WTC11 (cell line): Measurements from ENCODE around the gene ARAP3. TPM values are rescaled to one million over a fixed set of nuclear protein-coding genes. Genes with fewer than 3 reads are reported as not detected.

Source experiments
- ATAC-seq: fragments of 200-7000 bp; cut with Tn5 transposase; 2 replicates; pipeline ENCODE4 v1.10.0; 2021; ENCODE audit warnings: mild to moderate bottlenecking, moderate library complexity
- CTCF ChIA-PET: fragments of 300-600 bp; sonication (Branson Sonifier 250); formaldehyde crosslinking; loops from one replicate; lab custom pipeline; 2021; ENCODE audit warnings: antibody characterized with exemption; lab: Charles Lee
- POLR2A ChIA-PET: fragments of 350-600 bp; sonication (Branson Sonifier 250); formaldehyde crosslinking; loops from one replicate; lab custom pipeline; 2021; ENCODE audit warnings: antibody characterized with exemption; lab: Charles Lee
- DNase-seq: peaks from one replicate; pipeline ENCODE4 v3.0.0; 2021; ENCODE audit warnings: low spot score
- H3K27ac Mint-ChIP-seq: 2 replicates; pipeline ENCODE4 v1.8.0; 2021; ENCODE audit warnings: mixed read lengths
- H3K27me3 Mint-ChIP-seq: 2 replicates; pipeline ENCODE4 v1.8.0; 2021; ENCODE audit warnings: low read depth, mild to moderate bottlenecking, moderate library complexity, mixed read lengths
- H3K36me3 Mint-ChIP-seq: 2 replicates; pipeline ENCODE4 v1.8.0; 2021; ENCODE audit warnings: mixed read lengths
- H3K4me1 Mint-ChIP-seq: 2 replicates; pipeline ENCODE4 v1.8.0; 2022; ENCODE audit warnings: mixed read lengths
- H3K4me3 Mint-ChIP-seq: 2 replicates; pipeline ENCODE4 v1.8.0; 2021; ENCODE audit warnings: mild to moderate bottlenecking, moderate library complexity, mixed read lengths
- H3K9me3 Mint-ChIP-seq: 2 replicates; pipeline ENCODE4 v1.8.0; 2021; ENCODE audit warnings: mixed read lengths
- ATF3 ChIP-seq: sonication (generic); formaldehyde crosslinking; conservative IDR thresholded peaks from 2 replicates; pipeline ENCODE4 v1.8.1; 2022; ENCODE audit warnings: mild to moderate bottlenecking, missing genetic modification reagents
- CDX4 ChIP-seq: fragments of 250-450 bp; sonication (Bioruptor Pico); IDR thresholded peaks from 2 replicates; pipeline ENCODE4 v1.9.0; 2021; ENCODE audit warnings: moderate library complexity, mild to moderate bottlenecking, inconsistent platforms, borderline replicate concordance
- E2F5 ChIP-seq: sonication (generic); formaldehyde crosslinking; IDR thresholded peaks from 2 replicates; pipeline ENCODE4 v1.8.1; 2022; ENCODE audit warnings: mild to moderate bottlenecking, moderate library complexity, missing genetic modification reagents
- ETV6 ChIP-seq: sonication (generic); formaldehyde crosslinking; IDR thresholded peaks from 2 replicates; pipeline ENCODE4 v1.8.1; 2022; ENCODE audit warnings: mild to moderate bottlenecking, missing genetic modification reagents
- FOXP1 ChIP-seq: sonication (generic); formaldehyde crosslinking; IDR thresholded peaks from 2 replicates; pipeline ENCODE4 v1.8.0; 2022; ENCODE audit warnings: missing genetic modification reagents, mild to moderate bottlenecking, moderate library complexity, borderline replicate concordance
- FOXP4 ChIP-seq: sonication (generic); formaldehyde crosslinking; IDR thresholded peaks from 2 replicates; pipeline ENCODE4 v1.8.0; 2022; ENCODE audit warnings: mild to moderate bottlenecking, missing genetic modification reagents
- HMGA2 ChIP-seq: fragments of 250-450 bp; sonication (Bioruptor Pico); IDR thresholded peaks from 2 replicates; pipeline ENCODE4 v1.4.0; 2021; ENCODE audit warnings: mild to moderate bottlenecking, moderate library complexity
- HMGXB4 ChIP-seq: sonication (generic); formaldehyde crosslinking; IDR thresholded peaks from 2 replicates; pipeline ENCODE4 v1.8.1; 2023; ENCODE audit warnings: mild to moderate bottlenecking, moderate library complexity, missing genetic modification reagents
- SMAD4 ChIP-seq: sonication (generic); formaldehyde crosslinking; IDR thresholded peaks from 2 replicates; pipeline ENCODE4 v1.8.0; 2022; ENCODE audit warnings: mild to moderate bottlenecking, missing genetic modification reagents
- SP1 ChIP-seq: sonication (generic); formaldehyde crosslinking; conservative IDR thresholded peaks from 2 replicates; pipeline ENCODE4 v1.8.1; 2022; ENCODE audit warnings: missing genetic modification reagents
- TCF7 ChIP-seq: sonication (generic); formaldehyde crosslinking; IDR thresholded peaks from 2 replicates; pipeline ENCODE4 v1.8.0; 2022; ENCODE audit warnings: mild to moderate bottlenecking, low read depth, missing genetic modification reagents, moderate library complexity
- TEAD1 ChIP-seq: sonication (generic); formaldehyde crosslinking; IDR thresholded peaks from 2 replicates; pipeline ENCODE4 v1.8.0; 2022; ENCODE audit warnings: mild to moderate bottlenecking, missing genetic modification reagents
- ZNF138 ChIP-seq: sonication (generic); formaldehyde crosslinking; conservative IDR thresholded peaks from 2 replicates; pipeline ENCODE4 v1.8.1; 2022; ENCODE audit warnings: mild to moderate bottlenecking, moderate library complexity, missing genetic modification reagents
- ZNF281 ChIP-seq: sonication (generic); formaldehyde crosslinking; IDR thresholded peaks from 2 replicates; pipeline ENCODE4 v1.8.0; 2023; ENCODE audit warnings: mild to moderate bottlenecking, missing genetic modification reagents
- ZNF396 ChIP-seq: fragments of 250-450 bp; sonication (Bioruptor Pico); IDR thresholded peaks from 2 replicates; pipeline ENCODE4 v1.8.0; 2021; ENCODE audit warnings: mild to moderate bottlenecking, moderate library complexity, borderline replicate concordance
- ZNF512 ChIP-seq: sonication (generic); formaldehyde crosslinking; IDR thresholded peaks from 2 replicates; pipeline ENCODE4 v1.8.1; 2022; ENCODE audit warnings: missing genetic modification reagents, borderline replicate concordance
- total RNA-seq: library from RNA; stranded (reverse); gene quantifications from 3 replicates; pipeline ENCODE4 v1.2.3, GENCODE V29; 2021

ARAP3 gene
- total RNA-seq, 1 experiment from 2014 or later: 60.4 TPM

GRCh38 chr5:141650851-141651727, 30.9 kb downstream of the ARAP3 start, which contains the start of gene FCHSD1:
TSS of gene FCHSD1 (minus strand) at chr5:141651418. CDS start at chr5:141651368, 50 bp downstream.
- TF ChIP-seq E2F5 (CRISPR knock-in tag) (no peak), HMGA2 (CRISPR knock-in tag) (no peak), TEAD1 (CRISPR knock-in tag) (no peak), FOXP1 (no peak), ZNF138 (CRISPR knock-in tag) (no peak), HMGXB4 (no peak), ETV6 (CRISPR knock-in tag) (peak; percentile 33; the same call in 1 of the 2 replicates), CDX4 (no peak), SP1 (CRISPR knock-in tag) (peak; percentile 88)
- ChIA-PET POLR2A (interaction anchor here (0.6 to 1.4 kb wide), 7 partner anchors 11 to 228 kb away, joined by 3 to 19 read pairs (median 4); partner anchors contain the start of genes DIAPH1, HDAC3 and RELL2), CTCF (interaction anchor here (0.6 to 3.1 kb wide), 24 partner anchors 8 to 318 kb away, joined by 3 to 32 read pairs (median 4); partner anchors contain the start of genes ARAP3, DIAPH1, HDAC3 and PCDH12)
- Mint-ChIP-seq H3K4me1 (peaks cover 20% of the 10 kb centered on the region), H3K27me3 (no peaks in the 10 kb centered on the region), H3K4me3 (peak within 1 kb of the TSS; percentile 99), H3K9me3 (no peaks in the 10 kb centered on the region), H3K27ac (peak within 1 kb of the TSS; percentile 96), H3K36me3 (peaks cover 31% of the 10 kb centered on the region)
- peak; percentile 95 for ATAC-seq
- DNase-seq: peak; percentile 94

- H3K9me3 Mint-ChIP-seq: no peaks in the 10 kb centered on the region
- peak overlapping the region; percentile 99 for H3K4me3 Mint-ChIP-seq
- H3K36me3 Mint-ChIP-seq: peaks cover 30% of the 10 kb centered on the region
- no peak overlapping the region for H3K27ac Mint-ChIP-seq
- no peak for DNase-seq
- H3K4me1 Mint-ChIP-seq: peaks cover 20% of the 10 kb centered on the region
- no peak for TF ChIP-seq FOXP4 (CRISPR knock-in tag)
- no peak for TF ChIP-seq TCF7
- no peak for TF ChIP-seq ZNF281
- no peak for TF ChIP-seq SMAD4 (CRISPR knock-in tag)
- TF ChIP-seq ZNF396 (CRISPR knock-in tag): no peak
- TF ChIP-seq ZNF512 (CRISPR knock-in tag): no peak
- TF ChIP-seq ATF3 (CRISPR knock-in tag): no peak
- POLR2A ChIA-PET: interaction anchor here (0.6 to 1.0 kb wide), 3 partner anchors 12 to 22 kb away, joined by 3 to 5 read pairs (median 4); partner anchors contain the start of genes HDAC3 and RELL2
- no peak for ATAC-seq
- CTCF ChIA-PET: interaction anchor here (1.3 to 3.1 kb wide), 3 partner anchors 58 to 311 kb away, joined by 3 to 27 read pairs (median 11); partner anchors contain the start of gene PCDH12
- no peaks in the 10 kb centered on the region for H3K27me3 Mint-ChIP-seq
Observed at GRCh38 chr5:141649972-141650371, 32.1 kb downstream of the ARAP3 start.
